ENCODE data around the gene PMEPA1.

DNA sequence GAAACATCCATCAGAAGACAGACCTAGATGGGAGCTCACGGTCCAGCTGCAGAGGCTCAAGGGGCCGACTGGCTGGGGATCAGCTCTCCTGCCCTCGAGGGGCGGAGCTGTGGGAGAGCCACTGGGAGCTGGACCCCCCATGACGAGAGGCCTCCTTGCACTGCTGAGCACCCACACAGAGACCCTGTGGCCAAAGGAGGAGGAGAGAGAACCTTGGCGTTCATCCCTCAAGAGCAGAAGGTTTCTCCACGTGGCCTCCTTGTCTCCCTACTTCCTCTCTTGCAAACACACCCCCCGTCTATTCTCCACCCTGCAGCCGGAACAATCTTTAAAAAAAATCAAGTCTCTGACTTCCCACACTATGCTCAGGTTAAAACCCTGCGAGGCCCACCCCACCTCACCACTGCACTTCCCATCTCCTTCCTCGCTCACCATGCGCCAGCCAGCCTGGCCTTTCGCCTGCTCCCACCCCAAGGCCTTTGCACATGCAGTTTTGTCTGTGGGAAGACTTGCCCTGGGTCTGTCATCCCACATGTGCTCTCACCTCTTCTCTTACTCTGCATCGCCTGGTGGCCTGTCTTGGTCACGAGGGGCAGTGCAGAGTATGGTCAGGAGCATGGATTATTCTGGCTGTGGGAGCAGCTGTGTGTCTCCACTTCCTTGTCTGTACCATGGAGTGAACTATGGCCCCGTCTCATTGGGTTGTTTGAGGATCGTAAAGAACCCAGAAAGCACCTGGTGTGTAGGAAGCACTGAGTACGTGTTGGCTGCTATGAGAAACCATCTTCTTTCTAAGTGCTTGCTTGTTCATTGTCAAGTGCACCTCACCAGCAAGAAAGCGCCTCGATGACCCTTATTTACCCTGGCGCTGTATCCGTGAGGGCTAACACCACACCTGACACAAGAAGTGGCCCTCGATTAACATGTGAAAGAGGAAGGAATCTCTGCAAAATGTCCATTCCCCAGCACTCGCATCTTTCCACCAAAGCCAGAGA lies 32.9 kb downstream of the PMEPA1 start:
- TF ChIP-seq EZH2 (IDR thresholded peaks at IDR 0.05; ENCODE audit: low read depth, unreplicated experiment) (no peak), POLR2AphosphoS5 (IDR thresholded peaks at IDR 0.05; ENCODE audit: low read depth) (no peak), ETS1 (IDR thresholded peaks at IDR 0.05) (no peak), NANOG (IDR thresholded peaks at IDR 0.05; ENCODE audit: borderline replicate concordance) (no peak), EZH2phosphoT487 (IDR thresholded peaks at IDR 0.05; ENCODE audit: unreplicated experiment) (no peak), ZNF462 (CRISPR knock-in tag; IDR thresholded peaks at IDR 0.05) (no peak), CREB1 (CRISPR knock-in tag; IDR thresholded peaks at IDR 0.05; ENCODE audit: low read depth) (no peak)
- TF ChIP-seq, protein P1, sequence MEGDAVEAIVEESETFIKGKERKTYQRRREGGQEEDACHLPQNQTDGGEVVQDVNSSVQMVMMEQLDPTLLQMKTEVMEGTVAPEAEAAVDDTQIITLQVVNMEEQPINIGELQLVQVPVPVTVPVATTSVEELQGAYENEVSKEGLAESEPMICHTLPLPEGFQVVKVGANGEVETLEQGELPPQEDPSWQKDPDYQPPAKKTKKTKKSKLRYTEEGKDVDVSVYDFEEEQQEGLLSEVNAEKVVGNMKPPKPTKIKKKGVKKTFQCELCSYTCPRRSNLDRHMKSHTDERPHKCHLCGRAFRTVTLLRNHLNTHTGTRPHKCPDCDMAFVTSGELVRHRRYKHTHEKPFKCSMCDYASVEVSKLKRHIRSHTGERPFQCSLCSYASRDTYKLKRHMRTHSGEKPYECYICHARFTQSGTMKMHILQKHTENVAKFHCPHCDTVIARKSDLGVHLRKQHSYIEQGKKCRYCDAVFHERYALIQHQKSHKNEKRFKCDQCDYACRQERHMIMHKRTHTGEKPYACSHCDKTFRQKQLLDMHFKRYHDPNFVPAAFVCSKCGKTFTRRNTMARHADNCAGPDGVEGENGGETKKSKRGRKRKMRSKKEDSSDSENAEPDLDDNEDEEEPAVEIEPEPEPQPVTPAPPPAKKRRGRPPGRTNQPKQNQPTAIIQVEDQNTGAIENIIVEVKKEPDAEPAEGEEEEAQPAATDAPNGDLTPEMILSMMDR (conservative IDR thresholded peaks at IDR 0.05; ENCODE audit: low read depth in 2 of 2) = no peak
- TF ChIP-seq, protein P2, sequence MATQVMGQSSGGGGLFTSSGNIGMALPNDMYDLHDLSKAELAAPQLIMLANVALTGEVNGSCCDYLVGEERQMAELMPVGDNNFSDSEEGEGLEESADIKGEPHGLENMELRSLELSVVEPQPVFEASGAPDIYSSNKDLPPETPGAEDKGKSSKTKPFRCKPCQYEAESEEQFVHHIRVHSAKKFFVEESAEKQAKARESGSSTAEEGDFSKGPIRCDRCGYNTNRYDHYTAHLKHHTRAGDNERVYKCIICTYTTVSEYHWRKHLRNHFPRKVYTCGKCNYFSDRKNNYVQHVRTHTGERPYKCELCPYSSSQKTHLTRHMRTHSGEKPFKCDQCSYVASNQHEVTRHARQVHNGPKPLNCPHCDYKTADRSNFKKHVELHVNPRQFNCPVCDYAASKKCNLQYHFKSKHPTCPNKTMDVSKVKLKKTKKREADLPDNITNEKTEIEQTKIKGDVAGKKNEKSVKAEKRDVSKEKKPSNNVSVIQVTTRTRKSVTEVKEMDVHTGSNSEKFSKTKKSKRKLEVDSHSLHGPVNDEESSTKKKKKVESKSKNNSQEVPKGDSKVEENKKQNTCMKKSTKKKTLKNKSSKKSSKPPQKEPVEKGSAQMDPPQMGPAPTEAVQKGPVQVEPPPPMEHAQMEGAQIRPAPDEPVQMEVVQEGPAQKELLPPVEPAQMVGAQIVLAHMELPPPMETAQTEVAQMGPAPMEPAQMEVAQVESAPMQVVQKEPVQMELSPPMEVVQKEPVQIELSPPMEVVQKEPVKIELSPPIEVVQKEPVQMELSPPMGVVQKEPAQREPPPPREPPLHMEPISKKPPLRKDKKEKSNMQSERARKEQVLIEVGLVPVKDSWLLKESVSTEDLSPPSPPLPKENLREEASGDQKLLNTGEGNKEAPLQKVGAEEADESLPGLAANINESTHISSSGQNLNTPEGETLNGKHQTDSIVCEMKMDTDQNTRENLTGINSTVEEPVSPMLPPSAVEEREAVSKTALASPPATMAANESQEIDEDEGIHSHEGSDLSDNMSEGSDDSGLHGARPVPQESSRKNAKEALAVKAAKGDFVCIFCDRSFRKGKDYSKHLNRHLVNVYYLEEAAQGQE (IDR thresholded peaks at IDR 0.05; ENCODE audit: unreplicated experiment) = no peak

All from GM23338 (cell line).